HT1080 (cell line): Measurements from ENCODE around the gene HSPA1L. TPM values are rescaled to one million over a fixed set of nuclear protein-coding genes. Genes with fewer than 3 reads are reported as not detected.

ENCODE experiments used
- DNase-seq: peaks from one replicate; pipeline ENCODE4 v3.0.0-alpha.2; 2015; ENCODE audit warnings: low read depth
- total RNA-seq: library from RNA; depleted of rRNA; stranded (reverse); fragments of >200 nt; shearing (Covaris generic); gene quantifications from 2 replicates; pipeline ENCODE4 v1.2.3, GENCODE V29; 2014

Gene HSPA1L
- total RNA-seq, 1 experiment from 2014 or later, result 1.3 TPM

- DNase-seq, result no peak
Observed at GRCh38 chr6:31784098-31784925, 30.8 kb downstream of the HSPA1L start.

GRCh38 chr6:31782126-31782855 is 32.8 kb downstream of the HSPA1L start:
- no peak for DNase-seq

- DNase-seq, result no peak
Observed at GRCh38 chr6:31781244-31782125, 33.6 kb downstream of the HSPA1L start.

GRCh38 chr6:31780507-31781243 is 34.4 kb downstream of the HSPA1L start:
- DNase-seq, result no peak

- no peak for DNase-seq
Observed at GRCh38 chr6:31779908-31780307, 35.2 kb downstream of the HSPA1L start.

- no peak for DNase-seq
Observed at GRCh38 chr6:31778999-31779885, 35.8 kb downstream of the HSPA1L start.

GRCh38 chr6:31778193-31778592 is 36.9 kb downstream of the HSPA1L start:
- DNase-seq, result no peak

- no peak for DNase-seq
Observed at GRCh38 chr6:31777667-31778050, 37.4 kb downstream of the HSPA1L start.

- DNase-seq, result peak; percentile 87
Observed at GRCh38 chr6:31776989-31777666, 38.0 kb downstream of the HSPA1L start, which contains the start of gene VWA7. Gene VWA7, minus strand, starts transcription at chr6:31777328. Its CDS starts 549 bp downstream, at chr6:31776779.

GRCh38 chr6:31776485-31776988 is 38.5 kb downstream of the HSPA1L start:
- DNase-seq, result no peak

GRCh38 chr6:31775633-31776484 is 39.2 kb downstream of the HSPA1L start:
- no peak for DNase-seq

- DNase-seq, result no peak
Observed at GRCh38 chr6:31775184-31775583, 39.9 kb downstream of the HSPA1L start.

GRCh38 chr6:31771992-31772358 is 43.1 kb downstream of the HSPA1L start:
- DNase-seq, result no peak

GRCh38 chr6:31770860-31771259 is 44.2 kb downstream of the HSPA1L start:
- no peak for DNase-seq

- peak; percentile 66 for DNase-seq
Observed at GRCh38 chr6:31769684-31770371, 45.3 kb downstream of the HSPA1L start.

GRCh38 chr6:31768363-31769257 is 46.5 kb downstream of the HSPA1L start:
- no peak for DNase-seq
